GM23338 (cell line): ENCODE measurements around the gene KRTAP5-2. TPM values are rescaled to one million over a fixed set of nuclear protein-coding genes. Genes with fewer than 3 reads are reported as not detected.

Source experiments
- ATAC-seq: fragments of 200-7000 bp; cut with Tn5 transposase; 3 replicates; pipeline ENCODE4 v1.9.1; 2020
- DNase-seq: peaks from one replicate; pipeline ENCODE4 v3.0.0-alpha.2; 2015; ENCODE audit warnings: low spot score
- H2AFZ ChIP-seq: fragments of 200-600 bp; sonication (generic); 2 replicates; pipeline ENCODE4 v1.8.0; 2016; ENCODE audit warnings: antibody characterized with exemption, mild to moderate bottlenecking, moderate library complexity
- H3F3A ChIP-seq: fragments of 200-600 bp; sonication (generic); replicated peaks from 2 replicates; pipeline ENCODE4 v1.8.0; 2017; ENCODE audit warnings: antibody characterized with exemption, mixed run types, low read depth
- H3K27ac ChIP-seq: fragments of 200-600 bp; sonication (generic); 2 replicates; pipeline ENCODE4 v1.6.1; 2016; ENCODE audit warnings: low read depth
- H3K27me3 ChIP-seq: fragments of 200-600 bp; sonication (generic); 2 replicates; pipeline ENCODE4 v1.8.0; 2016; ENCODE audit warnings: mild to moderate bottlenecking, mixed run types, moderate library complexity; ENCODE audit not compliant: insufficient read depth
- H3K36me3 ChIP-seq: fragments of 200-600 bp; sonication (generic); 2 replicates; pipeline ENCODE4 v1.8.0; 2016; ENCODE audit warnings: mild to moderate bottlenecking; ENCODE audit not compliant: insufficient read depth
- H3K4me1 ChIP-seq: fragments of 200-600 bp; sonication (generic); 2 replicates; pipeline ENCODE4 v1.8.0; 2016; ENCODE audit warnings: mild to moderate bottlenecking, moderate library complexity; ENCODE audit not compliant: insufficient read depth
- H3K4me2 ChIP-seq: fragments of 200-600 bp; sonication (generic); 2 replicates; pipeline ENCODE4 v1.7.1; 2017; ENCODE audit warnings: mixed run types
- H3K4me3 ChIP-seq: fragments of 200-600 bp; sonication (generic); 2 replicates; pipeline ENCODE4 v1.6.1; 2016; ENCODE audit warnings: mixed run types
- H3K79me2 ChIP-seq: fragments of 200-600 bp; sonication (generic); replicated peaks from 2 replicates; pipeline ENCODE4 v1.8.0; 2017; ENCODE audit warnings: mild to moderate bottlenecking; ENCODE audit not compliant: insufficient read depth
- H3K9me2 ChIP-seq: fragments of 200-600 bp; sonication (generic); 2 replicates; pipeline ENCODE4 v1.8.0; 2017; ENCODE audit not compliant: insufficient read depth
- H4K20me1 ChIP-seq: fragments of 200-600 bp; sonication (generic); replicated peaks from 2 replicates; pipeline ENCODE4 v1.8.0; 2017; ENCODE audit warnings: mild to moderate bottlenecking; ENCODE audit not compliant: insufficient read depth
- H3K27ac Mint-ChIP-seq: 2 replicates; pipeline ENCODE4 v1.8.0; 2020; ENCODE audit warnings: inconsistent platforms, mild to moderate bottlenecking, moderate library complexity, mixed read lengths
- H3K27me3 Mint-ChIP-seq: 3 replicates; pipeline ENCODE4 v1.8.0; 2022; ENCODE audit warnings: low read depth, mild to moderate bottlenecking, moderate library complexity, mixed read lengths, inconsistent platforms; ENCODE audit not compliant: insufficient read depth, poor library complexity
- H3K36me3 Mint-ChIP-seq: 3 replicates; pipeline ENCODE4 v1.8.0; 2021; ENCODE audit warnings: low read depth, mild to moderate bottlenecking, inconsistent platforms, moderate library complexity, mixed read lengths
- H3K4me1 Mint-ChIP-seq: 3 replicates; pipeline ENCODE4 v1.8.0; 2020; ENCODE audit warnings: mild to moderate bottlenecking, inconsistent platforms, mixed read lengths
- H3K4me3 Mint-ChIP-seq: 3 replicates; pipeline ENCODE4 v1.8.0; 2021; ENCODE audit warnings: moderate library complexity, mild to moderate bottlenecking, inconsistent platforms, mixed read lengths
- H3K9me3 Mint-ChIP-seq: 3 replicates; pipeline ENCODE4 v1.8.0; 2020; ENCODE audit warnings: moderate library complexity, mild to moderate bottlenecking, inconsistent platforms, mixed read lengths
- POLR2AphosphoS5 ChIP-seq: IDR thresholded peaks from 2 replicates; pipeline ENCODE4 v1.6.1; 2016; ENCODE audit warnings: antibody characterized with exemption, low read depth
- ZNF331 ChIP-seq: fragments of 250-450 bp; sonication (Bioruptor Pico); IDR thresholded peaks from 2 replicates; pipeline ENCODE4 v1.5.0; 2020; ENCODE audit warnings: low read depth, mild to moderate bottlenecking, moderate library complexity
- polyA plus RNA-seq: library from polyadenylated mRNA; unstranded; fragments of >200 nt; fragmentation: Nextera tagmentation; extraction: Ambion mirVana; gene quantifications from 2 replicates; pipeline ENCODE4 v1.2.1, GENCODE V29; 2016
- total RNA-seq: library from RNA; depleted of rRNA; stranded (reverse); fragments of >200 nt; shearing (Covaris generic); gene quantifications from 2 replicates; pipeline ENCODE4 v1.2.3, GENCODE V29; 2014
- TF ChIP-seq, protein P1 (sequence below), 2 experiments: fragments of 200-600 bp in 1 of 2; sonication (generic) in 1 of 2; conservative IDR thresholded peaks; 2 replicates each; pipeline versions ENCODE4 v1.5.1 to v1.6.1; 2016 to 2017; ENCODE audit warnings: antibody characterized with exemption in 2 of 2, low read depth in 2 of 2, mild to moderate bottlenecking in 2 of 2, moderate library complexity in 1 of 2
- TF ChIP-seq, protein P2 (sequence below): IDR thresholded peaks from 2 replicates; pipeline ENCODE4 v1.6.1; 2016; ENCODE audit warnings: antibody characterized with exemption
- TF ChIP-seq, protein P3 (sequence below): IDR thresholded peaks from one replicate; pipeline ENCODE4 v1.6.1; 2018; ENCODE audit warnings: antibody characterized with exemption; ENCODE audit not compliant: unreplicated experiment

KRTAP5-2 gene
- total and polyA plus RNA-seq, 2 experiments from 2014 or later: not detected

DNA sequence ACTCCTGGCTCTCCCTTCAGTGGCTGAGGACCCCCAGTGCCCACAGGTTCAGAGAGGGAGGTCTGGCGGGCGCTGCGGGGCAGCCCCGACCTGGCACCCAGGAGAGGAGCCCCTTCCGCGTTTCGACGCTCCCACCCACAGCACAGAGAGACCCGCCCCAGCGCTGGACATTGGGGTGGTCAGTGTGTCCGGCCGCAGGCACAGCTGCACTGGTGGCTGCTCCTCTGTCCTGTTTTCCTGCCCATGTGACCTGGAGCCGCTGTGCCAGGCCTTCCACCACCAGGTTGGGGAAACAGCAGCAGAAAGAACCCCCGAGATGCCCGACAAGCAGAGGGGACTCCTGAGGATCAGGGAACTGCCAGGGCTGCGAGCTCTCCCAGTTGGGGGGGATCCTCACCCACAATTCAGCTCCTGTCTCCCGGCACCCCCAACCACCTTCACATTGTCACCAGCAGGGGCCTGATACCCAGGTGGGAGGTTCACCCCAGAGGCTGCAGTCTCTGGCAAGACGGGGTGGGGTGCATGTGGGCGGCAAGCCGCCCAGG is 45.1 kb upstream of the KRTAP5-2 start (continued):
- TF ChIP-seq, protein P1, sequence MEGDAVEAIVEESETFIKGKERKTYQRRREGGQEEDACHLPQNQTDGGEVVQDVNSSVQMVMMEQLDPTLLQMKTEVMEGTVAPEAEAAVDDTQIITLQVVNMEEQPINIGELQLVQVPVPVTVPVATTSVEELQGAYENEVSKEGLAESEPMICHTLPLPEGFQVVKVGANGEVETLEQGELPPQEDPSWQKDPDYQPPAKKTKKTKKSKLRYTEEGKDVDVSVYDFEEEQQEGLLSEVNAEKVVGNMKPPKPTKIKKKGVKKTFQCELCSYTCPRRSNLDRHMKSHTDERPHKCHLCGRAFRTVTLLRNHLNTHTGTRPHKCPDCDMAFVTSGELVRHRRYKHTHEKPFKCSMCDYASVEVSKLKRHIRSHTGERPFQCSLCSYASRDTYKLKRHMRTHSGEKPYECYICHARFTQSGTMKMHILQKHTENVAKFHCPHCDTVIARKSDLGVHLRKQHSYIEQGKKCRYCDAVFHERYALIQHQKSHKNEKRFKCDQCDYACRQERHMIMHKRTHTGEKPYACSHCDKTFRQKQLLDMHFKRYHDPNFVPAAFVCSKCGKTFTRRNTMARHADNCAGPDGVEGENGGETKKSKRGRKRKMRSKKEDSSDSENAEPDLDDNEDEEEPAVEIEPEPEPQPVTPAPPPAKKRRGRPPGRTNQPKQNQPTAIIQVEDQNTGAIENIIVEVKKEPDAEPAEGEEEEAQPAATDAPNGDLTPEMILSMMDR (conservative IDR thresholded peaks at IDR 0.05; ENCODE audit: low read depth in 2 of 2): no peak
- TF ChIP-seq, protein P2, sequence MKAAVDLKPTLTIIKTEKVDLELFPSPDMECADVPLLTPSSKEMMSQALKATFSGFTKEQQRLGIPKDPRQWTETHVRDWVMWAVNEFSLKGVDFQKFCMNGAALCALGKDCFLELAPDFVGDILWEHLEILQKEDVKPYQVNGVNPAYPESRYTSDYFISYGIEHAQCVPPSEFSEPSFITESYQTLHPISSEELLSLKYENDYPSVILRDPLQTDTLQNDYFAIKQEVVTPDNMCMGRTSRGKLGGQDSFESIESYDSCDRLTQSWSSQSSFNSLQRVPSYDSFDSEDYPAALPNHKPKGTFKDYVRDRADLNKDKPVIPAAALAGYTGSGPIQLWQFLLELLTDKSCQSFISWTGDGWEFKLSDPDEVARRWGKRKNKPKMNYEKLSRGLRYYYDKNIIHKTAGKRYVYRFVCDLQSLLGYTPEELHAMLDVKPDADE: no peak
- TF ChIP-seq, protein P3, sequence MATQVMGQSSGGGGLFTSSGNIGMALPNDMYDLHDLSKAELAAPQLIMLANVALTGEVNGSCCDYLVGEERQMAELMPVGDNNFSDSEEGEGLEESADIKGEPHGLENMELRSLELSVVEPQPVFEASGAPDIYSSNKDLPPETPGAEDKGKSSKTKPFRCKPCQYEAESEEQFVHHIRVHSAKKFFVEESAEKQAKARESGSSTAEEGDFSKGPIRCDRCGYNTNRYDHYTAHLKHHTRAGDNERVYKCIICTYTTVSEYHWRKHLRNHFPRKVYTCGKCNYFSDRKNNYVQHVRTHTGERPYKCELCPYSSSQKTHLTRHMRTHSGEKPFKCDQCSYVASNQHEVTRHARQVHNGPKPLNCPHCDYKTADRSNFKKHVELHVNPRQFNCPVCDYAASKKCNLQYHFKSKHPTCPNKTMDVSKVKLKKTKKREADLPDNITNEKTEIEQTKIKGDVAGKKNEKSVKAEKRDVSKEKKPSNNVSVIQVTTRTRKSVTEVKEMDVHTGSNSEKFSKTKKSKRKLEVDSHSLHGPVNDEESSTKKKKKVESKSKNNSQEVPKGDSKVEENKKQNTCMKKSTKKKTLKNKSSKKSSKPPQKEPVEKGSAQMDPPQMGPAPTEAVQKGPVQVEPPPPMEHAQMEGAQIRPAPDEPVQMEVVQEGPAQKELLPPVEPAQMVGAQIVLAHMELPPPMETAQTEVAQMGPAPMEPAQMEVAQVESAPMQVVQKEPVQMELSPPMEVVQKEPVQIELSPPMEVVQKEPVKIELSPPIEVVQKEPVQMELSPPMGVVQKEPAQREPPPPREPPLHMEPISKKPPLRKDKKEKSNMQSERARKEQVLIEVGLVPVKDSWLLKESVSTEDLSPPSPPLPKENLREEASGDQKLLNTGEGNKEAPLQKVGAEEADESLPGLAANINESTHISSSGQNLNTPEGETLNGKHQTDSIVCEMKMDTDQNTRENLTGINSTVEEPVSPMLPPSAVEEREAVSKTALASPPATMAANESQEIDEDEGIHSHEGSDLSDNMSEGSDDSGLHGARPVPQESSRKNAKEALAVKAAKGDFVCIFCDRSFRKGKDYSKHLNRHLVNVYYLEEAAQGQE: no peak

DNA sequence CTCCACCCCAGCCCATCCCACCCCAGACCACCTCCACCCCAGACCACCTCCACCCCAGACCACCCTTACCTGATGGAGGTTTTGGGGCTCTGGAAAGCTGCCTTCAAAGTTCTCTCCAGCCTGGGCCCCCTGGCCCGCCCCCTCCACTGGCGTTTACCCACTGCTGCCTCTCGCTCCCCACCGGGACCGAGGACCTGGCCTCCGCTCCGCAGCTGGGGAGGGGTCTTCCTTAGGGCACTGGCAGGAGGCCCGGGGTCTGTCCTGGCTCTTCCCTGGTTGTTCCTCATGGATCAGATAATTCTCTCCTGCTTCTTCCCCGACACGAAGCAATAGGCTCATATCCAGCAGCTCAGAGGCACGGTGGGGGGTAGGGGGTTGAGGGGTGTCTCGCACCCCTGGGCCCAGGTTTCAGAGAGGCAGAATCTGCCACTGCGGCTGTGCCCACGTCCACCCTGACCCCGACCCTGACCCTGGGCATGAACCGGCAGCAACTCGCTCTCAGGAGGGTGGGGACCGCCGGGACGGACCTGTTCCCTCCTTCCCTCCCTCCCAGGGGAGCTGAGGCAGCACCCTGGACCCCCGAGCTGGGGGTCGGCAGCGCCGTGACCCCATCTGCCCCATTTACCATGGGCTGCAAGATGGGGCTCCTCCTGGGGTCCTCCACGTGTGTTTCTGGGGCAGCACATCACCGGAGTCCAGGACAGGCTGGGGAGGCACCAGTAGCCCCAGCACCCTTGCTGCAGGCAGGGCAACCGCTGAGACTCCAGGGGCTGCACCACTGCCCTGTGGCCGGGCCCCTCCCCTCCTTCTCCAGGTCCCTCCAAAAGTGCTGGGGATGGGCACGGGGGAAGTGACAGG is 44.4 kb upstream of the KRTAP5-2 start:
- Mint-ChIP-seq H3K4me1 (peaks cover 5% of the 10 kb centered on the region; the same call in 2 of the 3 replicates), H3K9me3 (no peaks in the 10 kb centered on the region), H3K27me3 (peaks cover 8% of the 10 kb centered on the region), H3K36me3 (no peaks in the 10 kb centered on the region), H3K4me3 (no peak overlapping the region), H3K27ac (no peak overlapping the region)
- Histone ChIP-seq H3K27me3 (no peaks in the 10 kb centered on the region), H3K4me2 (no peak overlapping the region), H4K20me1 (no peaks in the 10 kb centered on the region), H3K9me2 (no peaks in the 10 kb centered on the region), H3F3A (no peaks in the 10 kb centered on the region), H3K36me3 (no peaks in the 10 kb centered on the region), H3K27ac (no peak overlapping the region), H3K79me2 (no peaks in the 10 kb centered on the region), H2AFZ (no peak overlapping the region), H3K4me3 (no peak overlapping the region), H3K4me1 (no peaks in the 10 kb centered on the region)
- DNase-seq (no peak), ATAC-seq (no peak)
- TF ChIP-seq, protein P1 (conservative IDR thresholded peaks at IDR 0.05; ENCODE audit: low read depth in 2 of 2): no peak
- TF ChIP-seq, protein P2: no peak
- TF ChIP-seq ZNF331 (CRISPR knock-in tag) (no peak), POLR2AphosphoS5 (no peak)
